NCI-H1105 (cell line): ENCODE measurements around the gene PALD1.
"Not testable (repeated sequence)": the region's sequence is repeated elsewhere in the genome, so short reads cannot be mapped to it uniquely, and the experiment has no call there.

Experiments used
- DNase-seq: peaks from one replicate; lab custom pipeline; 2025; lab: John Stamatoyannopoulos, UW

Gene PALD1

GRCh38 chr10:70482982-70483760 lies 4.6 kb downstream of the PALD1 start:
- no peak for DNase-seq

GRCh38 chr10:70483872-70484271 lies 5.3 kb downstream of the PALD1 start:
- DNase-seq = not testable (repeated sequence)

DNA sequence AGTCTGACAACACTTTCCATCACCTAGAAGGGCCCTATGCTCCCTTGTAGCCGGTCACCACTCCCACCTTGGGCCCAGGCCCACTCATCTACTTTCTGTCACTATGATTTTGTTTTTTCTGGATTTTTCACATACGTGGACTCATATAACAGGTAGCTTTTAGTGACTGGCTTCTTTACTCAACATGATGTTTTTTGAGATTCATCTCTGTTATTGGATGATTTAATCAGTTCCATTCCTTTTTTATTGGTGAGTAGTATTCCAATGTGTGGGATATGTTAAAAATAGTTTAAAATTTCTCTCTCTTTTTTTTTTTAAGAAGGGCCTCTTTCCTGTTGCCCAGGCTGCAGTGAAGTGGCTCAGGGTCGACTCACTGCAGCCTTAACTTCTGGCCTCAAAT lies 9.3 kb downstream of the PALD1 start:
- DNase-seq = no peak

- no peak for DNase-seq
Observed at GRCh38 chr10:70490142-70490541, 11.6 kb downstream of the PALD1 start.

GRCh38 chr10:70491614-70492013 lies 13.0 kb downstream of the PALD1 start:
- no peak for DNase-seq

GRCh38 chr10:70492786-70493659 lies 14.5 kb downstream of the PALD1 start:
- DNase-seq = no peak

- no peak for DNase-seq
Observed at GRCh38 chr10:70493660-70494234, 15.2 kb downstream of the PALD1 start.

DNA sequence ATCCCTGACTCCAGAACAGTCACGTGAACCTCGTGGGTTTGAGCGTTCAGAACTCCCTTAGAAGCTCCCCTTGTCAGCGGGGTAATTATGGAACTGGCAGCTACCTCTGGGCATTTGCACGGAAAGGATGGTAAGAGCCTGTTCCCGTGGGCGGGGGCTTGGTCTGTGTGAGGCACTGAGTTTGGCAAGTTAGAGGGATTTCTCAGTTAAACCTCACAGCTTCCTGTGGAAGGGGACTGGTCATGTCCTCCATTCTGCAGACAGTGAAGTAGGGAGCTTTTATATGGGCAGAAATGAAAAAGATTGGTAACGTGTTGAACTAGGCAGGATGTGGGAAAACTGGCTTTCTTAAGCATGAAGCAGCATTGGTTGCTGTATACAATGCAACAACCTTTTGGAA lies 16.0 kb downstream of the PALD1 start:
- no peak for DNase-seq

DNA sequence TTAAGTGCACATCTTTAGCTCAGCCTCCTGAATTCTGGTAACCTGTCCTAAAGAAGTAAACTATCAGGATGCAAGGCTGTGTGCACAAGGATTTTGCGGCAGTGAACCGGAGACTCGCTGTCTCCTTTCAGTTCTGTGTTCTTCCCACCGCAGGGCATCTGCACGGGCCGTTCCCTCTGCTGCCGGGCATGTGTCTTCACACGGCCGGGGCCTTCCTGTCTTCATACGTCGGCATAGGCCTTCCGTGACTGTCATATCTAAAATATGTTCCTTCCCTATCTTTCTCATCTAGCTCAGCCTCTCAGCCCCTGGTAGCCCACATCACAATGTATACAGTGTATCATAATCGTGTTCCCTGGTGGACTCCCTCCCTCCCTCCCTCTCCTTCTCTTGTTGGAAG lies 16.4 kb downstream of the PALD1 start:
- DNase-seq = no peak

DNA sequence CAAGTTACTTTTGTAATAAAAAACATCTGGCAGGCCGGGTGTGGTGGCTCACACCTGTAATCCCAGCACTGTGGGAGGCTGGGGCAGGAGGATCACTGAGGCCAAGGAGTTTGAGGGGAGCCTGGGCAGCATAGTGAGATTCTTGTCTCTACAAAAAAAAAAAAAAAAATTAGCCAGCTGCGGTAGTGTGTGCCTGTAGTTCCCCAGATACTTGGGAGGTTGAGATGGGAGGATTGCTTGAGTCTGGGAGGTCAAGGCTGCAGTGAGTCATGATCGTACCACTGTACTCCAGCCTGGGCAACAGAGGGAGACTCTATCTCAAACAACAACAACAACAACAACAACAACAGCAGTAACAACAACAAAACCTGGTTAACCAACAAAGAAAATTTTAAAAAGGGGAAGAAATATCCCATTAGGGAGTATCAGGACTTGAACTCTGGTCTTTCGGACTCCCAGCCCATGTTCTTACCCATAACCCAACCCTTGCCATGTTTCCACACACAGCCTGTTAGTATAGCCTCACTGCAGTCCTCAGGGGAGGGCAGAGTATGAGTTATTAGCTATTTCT lies 17.2 kb downstream of the PALD1 start:
- no peak for DNase-seq

DNA sequence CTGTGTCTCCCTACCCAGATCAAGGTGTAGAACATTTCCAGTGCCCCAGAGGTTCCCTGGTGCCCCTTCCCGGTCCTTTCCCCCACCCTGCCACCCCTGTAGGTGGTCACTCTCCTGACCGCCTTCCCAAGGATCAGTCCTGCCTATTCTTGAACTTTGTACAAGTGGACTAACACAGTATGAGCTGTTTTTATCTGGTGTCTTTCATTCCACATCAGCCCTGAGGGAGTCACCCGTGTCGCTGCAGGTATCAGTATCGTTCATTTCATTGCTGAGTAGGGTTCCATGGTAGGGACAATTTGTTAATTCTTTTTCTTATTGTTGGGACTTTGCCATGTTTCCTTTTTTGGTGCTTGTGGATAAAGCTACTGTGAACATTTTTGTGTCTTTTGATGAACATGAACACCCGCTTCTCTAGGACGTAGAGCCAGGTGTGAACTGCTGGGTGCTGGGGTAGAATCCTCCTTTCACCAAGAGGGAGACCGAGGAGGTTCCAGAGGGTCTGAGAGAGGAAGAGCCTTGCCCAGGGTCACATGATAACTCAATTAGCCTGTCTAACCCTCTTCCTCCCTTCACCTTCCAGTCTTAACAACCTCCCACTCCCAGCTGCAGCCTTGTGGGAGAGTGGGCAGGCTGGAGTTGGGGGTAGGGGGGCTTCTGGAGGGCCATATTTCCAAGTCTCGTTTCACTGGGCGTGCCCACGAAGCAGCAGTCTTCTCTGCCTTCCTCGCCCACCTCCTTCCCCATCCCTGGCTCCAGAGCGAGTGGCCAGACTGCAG lies 18.0 kb downstream of the PALD1 start:
- no peak for DNase-seq

GRCh38 chr10:70497120-70497545 lies 18.6 kb downstream of the PALD1 start:
- no peak for DNase-seq

- no peak for DNase-seq
Observed at GRCh38 chr10:70498970-70499835, 20.6 kb downstream of the PALD1 start.

GRCh38 chr10:70499836-70500167 lies 21.2 kb downstream of the PALD1 start:
- no peak for DNase-seq

DNA sequence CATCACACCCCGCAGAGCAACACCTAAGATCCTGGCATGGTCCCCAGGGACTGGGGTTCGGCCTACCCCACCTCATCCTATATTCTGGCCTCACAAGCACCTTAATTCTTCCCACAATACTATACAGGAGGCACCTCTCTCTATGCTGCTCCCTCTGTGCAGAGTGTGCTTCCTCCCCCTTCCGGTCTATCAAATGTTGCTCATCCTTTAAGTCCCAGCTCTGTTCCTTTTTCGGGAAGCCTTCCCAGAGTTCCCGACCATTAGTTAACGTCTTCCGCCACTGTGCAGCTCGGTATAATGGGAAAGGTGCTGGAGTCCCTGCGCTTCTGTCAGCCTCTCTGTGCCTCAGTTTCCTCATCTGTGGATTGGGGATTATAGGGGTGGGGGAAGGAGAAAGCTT lies 21.8 kb downstream of the PALD1 start:
- no peak for DNase-seq

GRCh38 chr10:70500812-70501301 lies 22.3 kb downstream of the PALD1 start:
- no peak for DNase-seq

DNA sequence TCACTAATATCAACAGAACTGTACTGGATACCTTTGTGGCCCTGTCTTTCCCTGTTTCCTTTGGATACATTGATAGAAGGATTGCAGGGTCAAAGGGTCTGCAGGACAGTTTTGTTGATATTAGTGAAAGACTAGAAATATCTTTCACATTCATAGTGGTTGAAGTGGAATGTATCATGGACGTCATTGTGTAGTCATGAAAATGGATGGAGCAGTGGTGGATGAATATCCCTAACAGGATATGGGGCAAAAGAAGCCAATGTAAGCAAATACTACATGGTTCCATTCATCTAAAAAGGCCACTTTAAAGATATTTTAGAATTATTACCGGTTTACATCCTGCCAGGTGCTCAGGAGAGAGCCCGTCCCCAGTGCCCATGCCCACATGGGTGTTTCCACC lies 23.8 kb downstream of the PALD1 start:
- no peak for DNase-seq

DNA sequence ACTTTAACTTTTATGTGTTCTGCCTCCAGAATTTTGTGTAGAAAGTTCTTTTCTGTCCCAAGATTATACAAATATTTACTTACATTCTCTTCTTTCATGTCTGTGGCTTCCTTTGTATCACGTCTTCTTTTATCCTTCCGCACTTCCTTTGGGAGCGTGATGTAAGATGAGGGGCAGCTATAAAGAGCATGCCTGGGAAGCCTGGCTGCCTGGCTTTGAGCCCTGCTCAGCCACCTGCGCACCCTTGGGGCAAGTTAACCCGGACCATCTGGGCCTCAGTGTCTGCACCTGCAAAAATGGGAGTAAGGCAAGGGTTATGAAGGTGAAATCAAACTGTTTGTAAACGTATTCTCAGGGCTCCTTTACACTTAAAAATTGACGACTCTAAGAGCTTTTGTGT lies 25.2 kb downstream of the PALD1 start:
- no peak for DNase-seq

GRCh38 chr10:70504521-70505358 lies 26.2 kb downstream of the PALD1 start:
- DNase-seq = no peak

DNA sequence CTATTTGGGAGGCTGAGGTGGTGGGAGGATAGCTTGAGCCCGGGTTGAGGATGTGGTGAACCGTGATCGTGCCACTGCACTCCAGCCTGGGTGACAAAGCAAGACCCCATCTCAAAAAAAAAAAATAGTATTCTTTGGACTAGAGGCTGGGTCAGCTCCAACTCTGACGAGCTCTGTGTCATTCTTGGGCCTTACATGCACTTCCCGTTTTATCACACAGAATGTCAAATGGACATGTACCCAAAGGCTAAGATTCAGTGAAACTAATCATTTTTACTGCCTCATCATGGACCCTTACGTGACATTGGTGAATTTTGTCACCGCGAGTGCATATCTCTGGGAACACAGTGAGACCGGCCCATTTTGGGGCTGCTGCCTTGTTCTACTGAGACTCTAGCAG lies 27.3 kb downstream of the PALD1 start:
- DNase-seq = no peak
